IMR-90 (cell line): ENCODE results near the gene SMARCA4. TPM values are rescaled to one million over a fixed set of nuclear protein-coding genes. Genes with fewer than 3 reads are reported as not detected.

Source experiments
- ATAC-seq: fragments of 200-7000 bp; cut with Tn5 transposase; 2 replicates; pipeline ENCODE4 v1.9.1; 2020; ENCODE audit warnings: low read depth, mild to moderate bottlenecking, moderate library complexity
- BruUV-seq: library from RNA; stranded (reverse); fragments of 400-500 nt; replicated peaks from 2 replicates; lab custom pipeline; 2021; lab: Mats Ljungman, UMichigan
- CTCF ChIA-PET: fragments of 300-600 bp; formaldehyde crosslinking; extraction: SDS; loops from one replicate; lab custom pipeline; 2021; ENCODE audit warnings: antibody characterized with exemption; lab: Yijun Ruan, JAX
- POLR2A ChIA-PET: fragments of 300-600 bp; sonication (Branson Sonifier 250); formaldehyde crosslinking; loops from one replicate; lab custom pipeline; 2022; ENCODE audit warnings: antibody characterized with exemption; ENCODE audit not compliant: unreplicated experiment; lab: Charles Lee
- DNase-seq: peaks from one replicate; pipeline ENCODE4 v3.0.0; 2013
- H2AFZ ChIP-seq: replicated peaks from 2 replicates; pipeline ENCODE3; 2013; ENCODE audit warnings: low read length, mild to moderate bottlenecking; ENCODE audit not compliant: poor library complexity
- H2AK5ac ChIP-seq: 2 replicates; pipeline ENCODE4 v1.6.1; 2013; ENCODE audit warnings: low read depth, low read length, inconsistent platforms
- H2AK9ac ChIP-seq: replicated peaks from 2 replicates; pipeline ENCODE3; 2013; ENCODE audit warnings: mild to moderate bottlenecking, low read depth, low read length, moderate library complexity; ENCODE audit not compliant: poor library complexity
- H2BK120ac ChIP-seq: 2 replicates; pipeline ENCODE4 v1.6.1; 2013; ENCODE audit warnings: low read depth, low read length, inconsistent platforms
- H2BK15ac ChIP-seq: 3 replicates; pipeline ENCODE4 v1.6.1; 2013; ENCODE audit warnings: low read depth, low read length, inconsistent platforms
- H2BK20ac ChIP-seq: 2 replicates; pipeline ENCODE4 v1.6.1; 2013; ENCODE audit warnings: low read depth, mild to moderate bottlenecking, inconsistent platforms, low read length, moderate library complexity
- H2BK5ac ChIP-seq: 2 replicates; pipeline ENCODE4 v1.6.1; 2013; ENCODE audit warnings: mild to moderate bottlenecking, low read depth, low read length, inconsistent platforms; ENCODE audit not compliant: poor library complexity, severe bottlenecking
- H3K14ac ChIP-seq: replicated peaks from 2 replicates; pipeline ENCODE4 v1.6.1; 2013; ENCODE audit warnings: low read depth, low read length, inconsistent platforms
- H3K18ac ChIP-seq: 2 replicates; pipeline ENCODE4 v1.6.1; 2013; ENCODE audit warnings: low read depth, low read length, control low read depth
- H3K23ac ChIP-seq: 2 replicates; pipeline ENCODE4 v1.6.1; 2013; ENCODE audit warnings: low read depth, low read length, inconsistent platforms
- H3K27ac ChIP-seq: 2 replicates; pipeline ENCODE4 v1.5.1; 2013; ENCODE audit warnings: mild to moderate bottlenecking, control low read depth, low read length; ENCODE audit not compliant: insufficient read depth
- H3K27me3 ChIP-seq: 2 replicates; pipeline ENCODE4 v1.6.1; 2013; ENCODE audit warnings: low read length; ENCODE audit not compliant: control insufficient read depth, insufficient read depth
- H3K36me3 ChIP-seq: 2 replicates; pipeline ENCODE4 v1.6.1; 2013; ENCODE audit warnings: low read length, mixed read lengths; ENCODE audit not compliant: control insufficient read depth, insufficient read depth
- H3K4ac ChIP-seq: 2 replicates; pipeline ENCODE4 v1.6.1; 2013; ENCODE audit warnings: low read depth, low read length, inconsistent platforms
- H3K4me1 ChIP-seq: 2 replicates; pipeline ENCODE4 v1.6.1; 2013; ENCODE audit warnings: low read length, mixed read lengths; ENCODE audit not compliant: control insufficient read depth, insufficient read depth
- H3K4me2 ChIP-seq: 2 replicates; pipeline ENCODE4 v1.6.1; 2013; ENCODE audit warnings: low read depth, mild to moderate bottlenecking, control low read depth, low read length, moderate library complexity
- H3K4me3 ChIP-seq: 2 replicates; pipeline ENCODE4 v1.5.1; 2013; ENCODE audit warnings: low read depth, mild to moderate bottlenecking, control low read depth, low read length, moderate library complexity; ENCODE audit not compliant: insufficient read depth
- H3K56ac ChIP-seq: 2 replicates; pipeline ENCODE4 v1.6.1; 2013; ENCODE audit warnings: low read length, inconsistent platforms; ENCODE audit not compliant: insufficient read depth; ENCODE audit errors: extremely low read depth
- H3K79me1 ChIP-seq, 2 experiments: 2 replicates each; pipeline ENCODE4 v1.6.1; 2013; ENCODE audit warnings: low read length in 2 of 2, inconsistent platforms in 1 of 2, low read depth in 1 of 2
- H3K9ac ChIP-seq: 2 replicates; pipeline ENCODE4 v1.6.1; 2013; ENCODE audit warnings: low read depth, low read length, control low read depth
- H3K9me1 ChIP-seq: 2 replicates; pipeline ENCODE4 v1.6.1; 2013; ENCODE audit warnings: low read length, inconsistent platforms; ENCODE audit not compliant: insufficient read depth
- H3K9me3 ChIP-seq: 2 replicates; pipeline ENCODE4 v1.6.1; 2013; ENCODE audit warnings: low read length; ENCODE audit not compliant: control insufficient read depth, insufficient read depth
- H4K20me1 ChIP-seq: 2 replicates; pipeline ENCODE4 v1.6.1; 2013; ENCODE audit warnings: low read length, inconsistent platforms; ENCODE audit not compliant: insufficient read depth
- H4K5ac ChIP-seq: 2 replicates; pipeline ENCODE4 v1.6.1; 2013; ENCODE audit warnings: mild to moderate bottlenecking, low read depth, low read length, control low read depth
- H4K8ac ChIP-seq, 2 experiments: 2 replicates each; pipeline ENCODE4 v1.6.1; 2013; ENCODE audit warnings: low read depth in 2 of 2, low read length in 2 of 2, control low read depth in 1 of 2, inconsistent platforms in 1 of 2
- H4K91ac ChIP-seq: 2 replicates; pipeline ENCODE4 v1.6.1; 2013; ENCODE audit warnings: low read depth, low read length, inconsistent platforms; ENCODE audit not compliant: insufficient read depth
- BHLHE40 ChIP-seq: fragments of 150-350 bp; IDR thresholded peaks from 2 replicates; pipeline ENCODE4 v1.6.1; 2016; ENCODE audit warnings: mild to moderate bottlenecking, low read depth, low read length
- CEBPB ChIP-seq: IDR thresholded peaks from 2 replicates; pipeline ENCODE4 v1.6.1; 2012; ENCODE audit warnings: low read depth, low read length, improper control_type of control experiment
- CHD1 ChIP-seq: IDR thresholded peaks from 2 replicates; pipeline ENCODE4 v1.6.1; 2012; ENCODE audit warnings: low read depth, low read length, improper control_type of control experiment
- FOS ChIP-seq: fragments of 150-350 bp; IDR thresholded peaks from 2 replicates; pipeline ENCODE4 v1.6.1; 2016; ENCODE audit warnings: low read depth, low read length
- MAFK ChIP-seq: IDR thresholded peaks from 2 replicates; pipeline ENCODE4 v1.6.1; 2012; ENCODE audit warnings: low read depth, low read length, improper control_type of control experiment
- POLR2A ChIP-seq: IDR thresholded peaks from 2 replicates; pipeline ENCODE4 v1.6.1; 2012; ENCODE audit warnings: mild to moderate bottlenecking, low read depth, low read length
- RCOR1 ChIP-seq: IDR thresholded peaks from 2 replicates; pipeline ENCODE4 v1.6.1; 2012; ENCODE audit warnings: mild to moderate bottlenecking, low read length, improper control_type of control experiment; ENCODE audit not compliant: insufficient replicate concordance
- RFX5 ChIP-seq: IDR thresholded peaks from 2 replicates; pipeline ENCODE4 v1.8.0; 2012; ENCODE audit warnings: low read depth, mild to moderate bottlenecking, low read length, moderate library complexity
- SMC3 ChIP-seq: fragments of 150-350 bp; IDR thresholded peaks from 2 replicates; pipeline ENCODE4 v1.6.1; 2016; ENCODE audit warnings: low read depth, mild to moderate bottlenecking, antibody characterized with exemption, low read length, moderate library complexity
- WGBS, 2 experiments: methylation state at CpG; one replicate each; pipeline versions ENCODE4 v1.1.5 to v1.1.7; 2013; ENCODE audit warnings: missing lambda C conversion rate in 2 of 2; ENCODE audit not compliant: insufficient read length in 1 of 2; ENCODE audit errors: extremely low coverage in 2 of 2; 5-methylcytosine and 5-hydroxymethylcytosine counted together
- dilution Hi-C: fragments of 300-500 bp; cut with HindIII; formaldehyde crosslinking; loops from one replicate; pipeline ENCODE4 v1.14.3; 2018; ENCODE audit warnings: low sequenced_read_pairs; ENCODE audit not compliant: unreplicated experiment
- in situ Hi-C: fragments of 300-500 bp; cut with MboI; formaldehyde crosslinking; loops from 3 replicates; pipeline ENCODE4 v1.14.3; 2019; ENCODE audit warnings: low sequenced_read_pairs, inconsistent platforms, mixed read lengths
- intact Hi-C: fragments of 100-400 bp; cut with micrococcal nuclease; formaldehyde crosslinking; loops from 2 replicates; pipeline ENCODE4 v1.10.0; 2022
- polyA plus RNA-seq, 3 experiments: library from polyadenylated mRNA; depleted of rRNA; stranded (reverse); fragments of >200 nt; gene quantifications; 2 replicates each; pipeline ENCODE4 v1.2.3, GENCODE V29; 2012; ENCODE audit warnings: low replicate concordance in 1 of 3
- total RNA-seq: library from RNA; depleted of rRNA; stranded (reverse); fragments of >200 nt; gene quantifications from 2 replicates; pipeline ENCODE4 v1.2.3, GENCODE V29; 2012

SMARCA4 gene
- total and polyA plus RNA-seq, 2 of the 4 experiments (the other 2 are of a cell fraction): 41.4 to 85.6 TPM

DNA sequence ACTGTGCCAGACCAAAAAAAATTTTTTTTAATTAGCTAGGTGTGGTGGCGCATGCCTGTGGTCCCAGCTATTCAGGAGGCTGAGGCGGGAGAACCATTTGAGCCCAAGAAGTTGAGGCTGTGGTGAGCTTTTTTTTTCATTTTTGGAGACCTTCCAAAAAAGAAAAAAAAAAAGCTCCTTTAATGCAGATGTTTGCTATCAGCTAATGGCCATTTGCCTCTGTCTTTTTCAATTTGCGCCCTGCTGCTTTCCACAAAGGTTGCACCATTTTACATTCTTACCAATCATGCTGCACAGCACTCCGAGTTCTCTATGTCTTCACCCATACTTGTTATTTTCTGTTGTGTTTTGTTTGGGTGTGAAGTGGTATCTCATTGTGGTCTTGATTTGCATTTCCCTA, 15.6 kb upstream of the SMARCA4 start:
- Histone ChIP-seq H3K56ac (no peak overlapping the region), H3K4me3 (no peak overlapping the region), H3K14ac (no peak overlapping the region), H3K4me1 (peaks cover 4% of the 10 kb centered on the region), H4K5ac (no peak overlapping the region), H2AFZ (no peak overlapping the region), H3K9me1 (no peaks in the 10 kb centered on the region), H4K91ac (no peak overlapping the region), H3K23ac (no peak overlapping the region), H2BK15ac (no peak overlapping the region), H3K27me3 (no peaks in the 10 kb centered on the region), H3K27ac (no peak overlapping the region), H3K4me2 (no peak overlapping the region), H4K8ac (no peak overlapping the region), H4K20me1 (no peaks in the 10 kb centered on the region), H2BK20ac (no peak overlapping the region), H3K9me3 (no peaks in the 10 kb centered on the region), H3K79me1 (no peaks in the 10 kb centered on the region), H3K4ac (no peak overlapping the region), H3K9ac (no peak overlapping the region), H2BK120ac (no peak overlapping the region), H2BK5ac (no peak overlapping the region), H2AK5ac (no peak overlapping the region), H3K36me3 (no peaks in the 10 kb centered on the region), H2AK9ac (no peak overlapping the region), H3K18ac (no peak overlapping the region)
- intact Hi-C loops (no loop called here), in situ Hi-C loops (no loop called here), dilution Hi-C loops (no loop called here)
- ATAC-seq (no peak), DNase-seq (no peak)
- ChIA-PET POLR2A (no interaction called here), CTCF (interaction anchor here (0.6 to 0.7 kb wide), 2 partner anchors 51 to 428 kb away, joined by 3 read pairs; no protein-coding TSS in a partner anchor)
- no TSS peak for BruUV-seq
- TF ChIP-seq RCOR1: no peak
- TF ChIP-seq BHLHE40: no peak
- TF ChIP-seq CHD1: no peak
- TF ChIP-seq FOS: no peak
- no peak for TF ChIP-seq CEBPB
- TF ChIP-seq MAFK: no peak
- TF ChIP-seq RFX5: no peak
- TF ChIP-seq SMC3: no peak
- TF ChIP-seq POLR2A: no peak
- 100% methylated on average over 1 of the region's 4 CpGs; no CpG with 5 or more reads in 1 of the 2 experiments for WGBS, 2 experiments
